GOT3 (cell line): ENCODE results near the gene ASPG.

Experiments used
- DNase-seq: peaks from one replicate; lab custom pipeline; 2025; ENCODE audit warnings: mixed read lengths; lab: John Stamatoyannopoulos, UW

The ASPG gene

DNA sequence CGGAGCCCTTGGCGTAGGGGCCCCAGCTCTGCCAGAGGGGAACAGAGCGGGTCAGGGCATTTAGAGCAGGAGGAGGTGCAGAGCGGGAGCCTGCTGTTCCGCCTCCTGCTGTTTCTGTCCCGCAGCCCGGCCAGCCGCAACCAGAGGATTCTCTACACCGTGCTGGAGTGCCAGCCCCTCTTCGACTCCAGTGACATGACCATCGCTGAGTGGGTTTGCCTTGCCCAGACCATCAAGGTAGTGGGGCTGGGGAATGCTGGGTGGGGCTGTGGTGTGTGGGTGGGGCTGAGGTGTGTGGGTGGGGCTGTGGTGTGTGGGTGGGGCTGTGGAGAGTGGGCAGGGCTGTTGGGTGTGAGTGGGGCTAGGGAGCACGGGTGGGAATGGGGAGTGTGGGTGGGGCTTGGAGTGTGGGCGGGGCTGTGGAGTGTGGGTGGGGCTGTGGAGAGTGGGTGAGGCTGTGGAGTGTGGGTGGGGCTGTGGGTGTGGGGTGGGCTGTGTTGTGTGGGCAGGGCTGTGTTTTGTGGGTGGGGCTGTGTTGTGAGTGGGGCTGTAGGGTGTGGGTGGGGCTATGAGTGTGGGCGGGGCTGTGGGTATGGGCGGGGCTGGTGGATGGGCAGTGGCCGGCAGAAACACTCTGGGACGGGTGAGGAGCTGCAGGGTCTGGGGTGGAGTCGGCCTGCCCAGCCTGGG is 8.0 kb downstream of the ASPG start:
- no peak for DNase-seq

DNA sequence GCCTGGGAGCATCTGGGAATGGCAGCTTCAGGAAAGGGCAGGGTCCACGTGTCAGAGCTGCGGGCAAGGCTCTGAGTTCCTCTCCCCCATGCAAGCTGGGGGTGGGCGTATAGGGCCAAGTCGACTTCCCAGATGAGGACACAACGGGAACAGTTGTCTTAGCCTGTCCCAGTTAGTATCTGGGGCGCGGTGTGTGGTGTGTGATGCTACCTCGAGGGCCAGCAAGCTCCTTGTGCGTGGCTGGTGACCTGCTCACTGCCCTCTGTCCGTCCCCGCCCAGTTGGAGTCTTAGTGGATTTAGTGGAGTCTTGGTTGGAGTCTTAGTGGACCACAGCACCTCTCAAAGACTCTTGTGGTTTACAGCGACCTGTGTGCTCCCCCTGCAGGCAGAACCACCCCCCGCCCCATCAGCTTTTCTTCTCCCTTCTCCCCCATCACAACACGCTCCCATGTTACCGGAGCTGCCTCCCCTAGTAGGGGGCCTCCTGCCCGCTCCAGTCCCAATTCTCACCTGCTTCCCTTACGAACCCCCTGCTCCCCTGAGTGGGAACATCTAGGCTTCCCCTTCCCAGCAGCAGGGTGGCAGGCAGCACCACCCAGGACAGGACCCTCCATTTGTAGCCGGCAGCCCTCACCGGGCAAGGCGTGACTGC is 8.7 kb downstream of the ASPG start:
- DNase-seq, result no peak

DNA sequence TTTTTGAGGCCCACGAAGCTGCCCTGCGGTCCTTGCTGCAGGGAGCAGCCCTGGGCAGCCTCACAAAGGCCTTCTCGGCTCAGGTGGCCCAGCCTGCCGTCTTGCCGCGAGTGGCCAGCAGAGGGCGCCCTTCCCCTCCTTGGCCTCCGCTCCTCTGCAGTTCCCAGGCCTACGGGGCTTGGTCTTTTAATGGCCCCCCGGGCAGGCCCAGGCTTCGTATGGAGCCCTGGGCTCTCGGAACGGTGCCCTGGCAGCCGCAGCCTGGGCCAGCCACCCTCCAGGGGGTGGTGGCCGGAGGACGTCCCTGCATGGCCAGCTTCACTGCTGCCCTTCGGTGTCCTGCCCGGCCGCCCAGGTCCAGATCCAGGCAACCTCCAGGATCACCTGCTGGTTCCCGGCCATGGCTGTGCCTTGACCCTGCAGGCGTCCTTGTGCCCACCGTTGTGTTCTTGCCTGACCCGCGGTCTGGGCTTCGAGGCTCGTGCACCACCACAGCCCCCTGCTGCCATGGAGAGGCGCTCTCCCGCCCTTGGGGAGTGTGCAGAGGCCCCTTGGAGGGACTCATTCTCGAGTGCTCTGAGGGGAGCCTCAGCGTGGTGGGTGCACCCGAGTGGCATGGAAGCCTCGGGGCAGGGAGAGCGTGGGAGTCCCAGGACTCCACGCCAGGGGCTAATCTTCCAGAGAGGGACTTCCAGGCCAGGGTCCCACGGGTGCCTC is 9.4 kb downstream of the ASPG start:
- DNase-seq, result peak; percentile 6

DNA sequence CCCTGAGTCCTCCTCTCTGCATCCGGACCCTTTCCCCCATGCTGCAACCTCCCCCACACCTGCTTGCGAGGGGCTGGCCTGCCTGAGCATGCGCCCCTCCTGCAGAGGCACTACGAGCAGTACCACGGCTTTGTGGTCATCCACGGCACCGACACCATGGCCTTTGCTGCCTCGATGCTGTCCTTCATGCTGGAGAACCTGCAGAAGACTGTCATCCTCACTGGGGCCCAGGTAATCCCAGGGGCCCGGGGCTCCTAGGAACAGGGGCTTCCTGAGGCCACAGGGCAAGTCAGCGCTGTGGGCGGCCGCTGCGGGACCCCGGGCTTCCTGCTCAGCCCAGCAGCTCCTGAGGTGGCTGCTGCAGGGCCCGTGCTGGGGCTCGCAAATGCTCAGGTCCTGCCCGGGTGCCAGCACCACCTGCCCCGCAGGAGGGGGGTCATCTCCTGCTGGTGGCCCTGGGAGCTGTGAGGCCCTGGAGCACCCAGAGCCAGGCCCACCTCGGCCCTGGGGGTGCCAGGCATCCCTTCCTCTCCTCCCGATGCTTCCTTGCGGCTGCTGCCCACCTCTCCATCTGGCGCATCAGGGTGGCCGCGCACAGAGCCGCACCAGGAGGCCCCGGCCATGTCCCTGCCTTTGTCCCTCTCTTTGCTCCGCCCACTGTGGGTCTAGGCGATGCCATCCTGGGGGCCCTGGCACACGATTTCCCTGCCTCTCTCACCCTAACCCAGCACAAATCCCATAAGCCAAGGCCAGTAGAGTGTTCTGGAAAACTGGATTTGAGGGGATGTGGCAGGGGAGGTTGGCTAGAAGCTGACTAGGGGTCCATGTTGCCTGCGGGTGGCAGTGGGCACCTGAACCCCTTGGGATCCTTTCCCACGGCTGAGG is 10.2 kb downstream of the ASPG start:
- DNase-seq, result no peak

DNA sequence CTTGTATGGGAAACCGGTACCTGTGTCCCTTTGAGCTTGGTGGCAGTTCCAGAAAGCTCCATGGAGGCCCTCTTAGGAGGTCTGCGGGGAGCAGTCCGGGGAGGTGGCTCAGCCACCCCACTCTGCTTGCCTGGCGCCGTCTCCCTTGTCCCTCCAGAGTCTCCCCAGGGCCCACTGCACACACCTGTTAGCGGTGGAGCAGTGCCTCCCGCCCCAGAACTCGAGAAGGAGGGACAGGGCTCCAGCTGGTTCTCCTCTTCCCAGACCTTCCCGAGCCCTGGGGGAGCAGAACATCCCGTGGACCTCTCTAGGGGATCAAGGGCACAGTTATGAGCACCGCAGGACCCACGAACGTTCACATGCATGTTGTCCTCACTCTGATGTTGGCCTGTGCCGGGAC is 10.8 kb downstream of the ASPG start:
- DNase-seq, result no peak

DNA sequence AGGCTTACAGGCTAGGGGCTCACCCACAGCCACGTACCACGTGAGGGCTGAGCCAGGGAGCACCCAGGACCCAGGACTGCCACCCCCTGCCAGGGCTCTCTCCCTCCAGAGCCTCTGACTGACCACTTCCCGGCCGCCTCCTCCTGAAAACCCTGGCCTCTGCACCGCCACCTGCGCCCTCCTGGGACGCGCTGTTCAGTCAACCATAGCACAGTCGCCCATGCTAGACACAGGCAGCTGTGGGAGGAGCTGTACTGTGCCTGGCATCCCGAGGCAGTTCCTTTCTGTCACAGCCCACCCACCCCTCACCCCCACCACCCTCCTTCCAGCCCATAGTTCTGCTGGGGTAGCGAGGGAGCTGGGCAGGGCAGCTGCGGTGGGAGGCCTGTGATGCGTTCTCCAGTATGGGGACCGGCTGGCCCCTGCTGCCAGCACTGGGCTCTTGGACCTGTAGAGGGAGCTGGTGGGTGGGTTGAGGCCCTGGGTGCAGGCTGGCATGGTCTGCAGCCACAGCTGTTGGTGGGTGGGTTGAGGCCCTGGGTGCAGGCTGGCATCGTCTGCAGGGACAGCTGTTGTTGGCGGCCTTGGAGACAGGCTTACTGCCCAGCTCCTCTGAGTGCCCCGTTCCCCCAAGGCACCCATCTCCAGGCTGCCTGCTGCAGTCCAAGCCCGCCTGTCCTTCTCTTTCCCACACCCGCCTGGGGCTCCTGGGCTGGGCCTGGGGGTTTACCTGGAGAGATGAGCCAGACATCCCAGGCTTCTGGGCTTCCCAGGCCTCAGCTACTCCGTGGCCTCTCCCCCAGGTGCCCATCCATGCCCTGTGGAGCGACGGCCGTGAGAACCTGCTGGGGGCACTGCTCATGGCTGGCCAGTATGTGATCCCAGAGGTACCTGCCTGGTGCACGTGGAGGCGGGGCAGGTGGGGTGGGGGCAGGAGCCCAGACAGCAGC is 11.5 kb downstream of the ASPG start:
- DNase-seq, result no peak

DNA sequence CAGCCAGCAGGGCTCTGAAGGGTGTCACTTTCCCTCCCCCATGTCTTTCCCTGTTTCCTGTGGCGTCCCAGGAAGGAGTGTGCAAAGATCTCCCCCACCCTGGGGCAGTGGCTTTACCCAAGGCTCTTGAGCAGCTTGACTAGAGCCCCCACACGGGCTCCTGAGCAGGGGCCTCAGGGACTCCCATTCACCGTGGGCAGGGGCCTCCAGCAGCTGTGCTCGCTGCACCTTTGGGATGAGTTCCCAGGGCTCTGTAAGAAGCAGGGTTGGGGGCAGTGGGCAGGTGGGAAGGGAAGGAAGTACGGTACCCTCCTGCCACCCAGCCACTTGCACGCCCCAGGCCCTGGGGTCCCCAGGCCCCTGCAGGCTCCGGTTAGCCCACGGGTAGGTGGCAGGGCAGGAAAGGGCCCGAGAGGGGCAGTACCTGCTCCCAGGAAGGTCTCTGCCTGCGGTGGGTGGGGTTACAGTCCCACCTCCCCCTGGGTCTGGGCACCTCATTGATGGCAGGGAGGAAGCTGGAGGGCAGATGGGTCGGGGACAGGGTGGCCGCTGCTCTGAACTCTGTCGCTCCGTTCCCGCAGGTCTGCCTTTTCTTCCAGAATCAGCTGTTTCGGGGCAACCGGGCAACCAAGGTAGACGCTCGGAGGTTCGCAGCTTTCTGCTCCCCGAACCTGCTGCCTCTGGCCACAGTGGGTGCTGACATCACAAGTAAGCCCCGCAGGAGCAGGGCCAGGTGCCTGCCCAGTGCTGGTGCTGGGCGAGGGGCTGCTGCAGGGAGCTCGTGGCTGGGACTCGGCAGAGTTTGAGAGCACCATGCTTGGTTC is 13.0 kb downstream of the ASPG start:
- no peak for DNase-seq

DNA sequence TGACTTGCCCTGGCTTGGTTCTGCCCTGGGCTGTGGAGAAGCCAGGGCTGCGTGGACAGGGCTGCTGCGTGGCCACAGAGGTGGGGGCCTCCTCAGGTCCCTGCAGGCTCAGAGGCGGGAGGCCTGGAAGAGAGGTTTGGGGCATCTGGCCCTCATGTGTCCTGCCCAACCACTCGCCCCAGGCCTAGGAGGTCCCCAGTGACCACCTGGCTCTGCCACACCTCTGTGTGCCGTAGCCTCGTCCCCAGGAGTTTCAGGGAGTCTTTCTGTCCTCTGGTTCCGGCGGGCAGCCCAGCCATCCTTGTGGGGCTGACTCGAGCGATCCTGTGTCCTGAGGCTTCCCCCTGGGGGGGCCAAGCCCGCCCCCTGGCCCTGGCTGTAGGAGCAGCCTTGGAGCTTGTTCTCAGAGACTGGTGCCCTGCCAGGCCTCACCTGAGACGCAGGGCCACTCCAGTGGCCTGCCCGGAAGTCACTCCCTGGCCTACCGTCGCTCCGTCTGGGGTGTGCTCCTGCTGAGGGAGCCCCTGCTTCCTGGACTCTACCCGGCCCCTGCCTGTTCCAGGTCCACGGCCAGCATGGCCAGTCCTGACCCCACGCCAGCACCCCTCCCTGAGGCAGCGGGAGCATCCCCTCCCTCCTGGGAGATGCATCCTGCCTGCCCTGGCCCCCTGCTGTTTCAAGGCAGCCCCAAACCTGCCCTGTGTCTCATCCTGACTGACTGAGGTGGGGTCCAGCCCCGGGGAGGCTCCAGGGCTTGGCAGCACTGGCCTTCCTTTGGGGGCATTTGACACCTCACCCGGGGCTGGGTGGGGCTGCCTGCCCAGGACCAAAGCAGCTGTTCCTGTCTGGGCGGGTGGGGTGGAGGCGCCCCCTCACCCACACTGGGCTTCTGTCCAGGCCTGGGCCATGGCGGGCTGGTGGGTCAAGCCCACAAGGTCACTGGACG is 13.9 kb downstream of the ASPG start:
- no peak for DNase-seq

DNA sequence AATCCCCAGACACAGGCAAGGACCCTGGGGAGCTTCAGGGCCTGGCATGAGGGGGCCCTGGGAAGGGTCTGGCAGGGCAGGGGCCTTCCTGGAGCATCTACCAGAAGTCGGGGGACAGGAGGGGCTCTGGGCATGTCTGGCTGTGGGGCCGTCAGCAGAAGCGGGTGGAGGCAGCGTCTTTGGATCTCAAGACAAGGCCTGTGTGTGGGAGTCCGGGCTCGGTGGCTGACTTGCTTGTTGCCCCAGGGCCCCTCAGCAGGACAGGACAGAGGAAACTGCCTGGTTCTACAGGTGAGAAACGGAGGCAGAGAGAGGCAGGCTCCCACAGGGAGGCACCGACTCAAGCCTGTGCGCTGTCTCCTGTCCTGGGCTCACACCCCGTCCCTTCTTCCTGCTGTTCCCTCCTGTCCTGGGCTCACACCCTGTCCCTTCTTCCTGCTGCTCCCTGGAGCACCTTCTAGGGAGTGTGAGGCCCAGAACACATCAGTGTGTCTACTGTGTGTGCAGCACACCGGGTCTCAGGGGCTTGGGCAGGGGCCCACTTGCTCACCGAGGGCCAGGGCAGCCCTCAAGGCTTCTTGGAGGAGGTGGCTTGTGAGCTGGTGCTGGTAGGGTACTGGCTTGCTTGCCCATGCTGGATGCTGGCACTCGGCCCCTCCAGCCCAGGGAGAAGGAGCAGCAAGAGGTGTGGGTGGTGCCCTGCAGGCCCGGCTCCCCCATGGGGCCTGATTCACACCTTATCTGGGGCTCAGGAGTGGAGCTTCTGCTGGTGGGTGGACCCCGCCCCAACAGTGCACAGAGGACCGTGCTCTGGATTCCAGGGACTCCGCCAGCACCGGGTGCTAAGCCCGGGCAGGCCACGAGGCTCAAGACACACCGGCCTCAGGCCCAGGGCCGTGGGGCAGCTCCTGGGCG is 14.9 kb downstream of the ASPG start:
- no peak for DNase-seq

DNA sequence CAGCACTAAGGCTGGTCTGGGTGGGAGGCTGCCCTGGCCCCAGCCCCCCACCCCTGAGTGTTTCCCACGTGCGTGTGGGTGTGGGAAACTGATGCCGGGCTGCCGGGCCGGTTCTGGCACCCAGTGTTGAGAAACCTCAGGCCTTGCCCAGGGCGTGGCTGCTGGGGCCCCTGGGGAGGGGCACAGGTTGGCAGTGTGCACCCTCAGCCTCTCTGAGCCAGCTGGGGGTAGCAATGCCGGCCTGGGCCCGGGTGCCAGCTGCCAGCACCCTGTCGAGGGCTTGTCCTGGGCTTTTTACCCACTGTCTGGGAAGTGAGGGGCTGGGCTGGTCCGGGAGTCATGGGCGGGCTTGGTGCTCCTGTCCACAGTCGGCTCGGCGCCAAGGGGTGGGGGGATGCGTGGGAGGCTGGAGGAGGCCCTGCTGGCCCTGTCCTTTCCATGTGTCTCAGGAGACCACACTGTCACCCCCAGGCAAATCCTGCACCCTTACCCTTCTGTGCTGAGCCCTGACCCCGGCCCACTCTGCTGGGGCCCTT is 15.7 kb downstream of the ASPG start:
- no peak for DNase-seq

DNA sequence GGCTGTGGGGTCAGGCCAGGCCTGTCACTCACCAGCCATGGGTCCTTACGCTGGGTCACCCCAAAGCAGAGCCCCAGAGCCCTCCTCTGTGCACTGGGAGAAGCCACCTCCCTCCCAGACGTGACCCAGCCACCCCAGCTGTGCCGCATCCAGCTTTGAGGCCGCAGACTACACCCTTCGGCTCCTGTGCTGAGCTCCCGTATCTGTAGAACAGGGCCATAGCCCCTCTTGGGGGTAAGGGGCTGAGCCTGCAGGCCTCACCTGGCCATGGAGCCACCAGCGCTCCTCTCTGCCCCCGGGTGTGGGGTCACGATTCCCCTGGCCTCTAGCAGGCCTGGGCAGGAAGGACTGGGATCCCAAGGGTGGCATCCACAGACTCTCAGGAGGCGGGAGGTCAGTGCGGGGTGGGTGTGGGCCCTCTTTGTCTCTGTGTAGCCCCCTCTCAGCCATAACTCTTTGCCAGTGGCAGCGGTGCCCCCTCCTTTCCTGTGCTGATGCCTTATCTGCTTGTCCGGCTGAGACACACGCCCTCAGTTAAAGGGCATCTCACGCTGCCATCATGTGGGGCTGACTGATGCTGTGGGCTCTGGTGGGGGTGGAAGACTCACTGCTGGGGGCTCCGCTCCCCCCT is 16.3 kb downstream of the ASPG start:
- no peak for DNase-seq

DNA sequence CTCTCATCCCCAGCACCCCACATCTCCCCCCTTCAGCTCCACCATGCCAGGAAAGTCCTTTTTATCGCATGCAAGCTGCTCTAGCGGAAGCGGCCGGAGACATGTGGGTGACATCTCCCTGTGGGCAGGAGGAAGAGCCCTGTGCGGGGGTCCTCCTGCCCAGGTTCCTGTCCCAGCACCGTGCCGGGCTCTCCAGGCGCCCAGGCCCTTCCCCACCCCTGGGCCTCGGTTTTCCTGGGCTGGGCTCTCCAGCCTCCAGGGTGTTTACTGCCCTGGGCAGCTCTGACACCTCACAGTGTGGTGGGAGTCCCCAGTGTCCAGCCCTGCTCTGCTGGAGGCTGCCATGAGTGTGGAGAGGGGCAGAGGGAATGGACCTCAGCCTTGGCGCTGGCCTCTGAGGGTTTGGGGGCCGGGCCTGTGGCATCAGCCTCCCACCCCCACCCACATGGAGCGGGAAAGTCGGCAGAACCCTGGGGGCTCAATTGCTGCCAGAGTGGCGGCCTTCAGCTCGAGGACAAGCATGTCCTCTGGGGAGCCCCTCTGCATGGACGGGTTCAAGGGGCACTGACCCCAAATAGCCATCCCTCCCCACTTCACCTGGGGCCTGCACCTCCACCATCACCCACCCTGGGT is 16.9 kb downstream of the ASPG start:
- DNase-seq, result no peak

DNA sequence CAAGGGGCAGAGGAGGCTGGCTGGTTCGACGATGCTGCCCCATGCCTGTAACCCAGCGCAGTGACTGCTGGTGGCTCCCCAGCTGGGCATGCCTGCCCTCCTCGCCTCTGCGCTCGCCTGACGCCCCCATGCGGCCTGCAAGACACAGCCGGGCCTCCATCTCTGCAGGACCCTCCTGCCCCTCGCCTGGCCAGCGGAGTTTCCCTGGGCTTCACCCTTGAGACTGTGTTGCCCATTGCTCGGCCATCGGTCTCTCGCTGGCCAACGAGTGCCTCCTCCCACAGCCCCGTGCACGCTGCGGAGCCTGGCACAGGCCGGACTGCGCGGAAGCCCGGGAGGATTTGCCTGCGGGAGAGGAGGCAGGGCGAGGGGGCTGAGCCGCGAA is 17.6 kb downstream of the ASPG start:
- no peak for DNase-seq

DNA sequence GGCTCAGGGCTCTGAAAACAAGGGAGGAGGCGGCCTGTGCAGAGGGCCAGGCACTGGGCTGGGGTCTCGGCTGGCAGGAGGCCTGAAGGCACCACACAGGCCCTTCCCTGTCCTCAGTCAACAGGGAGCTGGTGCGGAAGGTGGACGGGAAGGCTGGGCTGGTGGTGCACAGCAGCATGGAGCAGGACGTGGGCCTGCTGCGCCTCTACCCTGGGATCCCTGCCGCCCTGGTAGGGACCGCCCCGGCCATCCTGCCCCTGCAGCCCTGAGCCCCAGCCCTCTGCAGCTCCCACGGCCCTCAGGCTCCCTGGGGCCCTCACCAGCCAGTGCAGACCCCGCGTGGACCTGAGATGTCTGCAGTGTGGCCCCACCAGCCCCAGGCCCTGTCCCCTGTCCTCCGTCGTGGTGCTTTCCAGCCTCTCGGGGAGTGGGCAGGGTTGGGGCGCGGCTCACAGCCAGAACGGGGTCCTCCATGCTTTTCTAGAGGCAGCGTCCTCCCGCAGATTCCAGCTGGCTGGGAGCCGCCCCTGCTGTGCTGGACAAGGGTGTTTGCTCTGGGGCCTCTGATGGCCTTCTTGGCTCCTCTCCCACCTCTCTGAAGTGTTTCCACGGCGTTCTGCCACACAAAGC is 18.1 kb downstream of the ASPG start:
- DNase-seq, result no peak

DNA sequence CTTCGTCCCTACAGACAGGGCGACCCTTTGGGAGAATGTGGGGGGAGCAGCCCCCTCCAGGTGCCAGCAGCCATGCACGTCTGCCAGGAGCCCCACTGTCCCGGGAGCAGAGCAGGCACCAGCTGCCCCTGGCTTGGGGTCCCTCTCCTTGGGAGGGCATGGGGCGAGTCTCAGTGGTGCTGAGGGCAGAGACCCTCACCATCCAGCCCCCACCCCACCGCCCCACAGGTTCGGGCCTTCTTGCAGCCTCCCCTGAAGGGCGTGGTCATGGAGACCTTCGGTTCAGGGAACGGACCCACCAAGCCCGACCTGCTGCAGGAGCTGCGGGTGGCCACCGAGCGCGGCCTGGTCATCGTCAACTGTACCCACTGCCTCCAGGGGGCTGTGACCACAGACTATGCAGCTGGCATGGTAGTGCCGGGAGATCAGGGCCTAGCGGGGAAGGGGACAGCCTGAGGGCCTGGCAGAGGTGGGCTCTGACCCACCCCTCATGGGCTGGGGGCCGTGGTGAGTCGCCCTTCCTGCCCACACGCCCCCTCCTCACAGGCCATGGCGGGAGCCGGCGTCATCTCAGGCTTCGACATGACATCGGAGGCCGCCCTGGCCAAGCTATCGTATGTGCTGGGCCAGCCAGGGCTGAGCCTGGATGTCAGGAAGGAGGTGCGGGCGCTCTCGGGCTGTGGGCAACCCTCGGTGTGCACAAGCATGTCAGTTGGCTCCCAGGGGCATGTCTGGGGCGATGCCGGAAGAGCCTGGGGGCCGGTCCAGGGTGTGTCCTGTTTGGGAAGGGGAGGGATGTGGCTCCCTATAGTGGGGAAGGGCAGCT is 18.8 kb downstream of the ASPG start:
- DNase-seq, result no peak
